Hematopoietic multipotent progenitor cell treated with erythropoietin and hydrocortisone succinate and interleukin-3 and kit ligand, for 15 days (in vitro differentiated cells): ENCODE data around the gene VPS4B.
"Not testable (repeated sequence)": the region's sequence is repeated elsewhere in the genome, so short reads cannot be mapped to it uniquely, and the experiment has no call there.

Experiments
- DNase-seq: peaks from one replicate; pipeline ENCODE4 v3.0.0-alpha.2; 2015; ENCODE audit warnings: low spot score

VPS4B gene

GRCh38 chr18:63367053-63367953 lies 55.0 kb downstream of the VPS4B start, which contains the start of gene KDSR:
Gene KDSR (minus strand): TSS chr18:63367206. CDS start chr18:63367118, 88 bp downstream.
- DNase-seq = peak; percentile 66

GRCh38 chr18:63366213-63367052 lies 55.8 kb downstream of the VPS4B start:
- no peak for DNase-seq

- DNase-seq = no peak
Observed at GRCh38 chr18:63365876-63366212, 56.4 kb downstream of the VPS4B start.

- no peak for DNase-seq
Observed at GRCh38 chr18:63363951-63364350, 58.3 kb downstream of the VPS4B start.

- not testable (repeated sequence) for DNase-seq
Observed at GRCh38 chr18:63363420-63363819, 58.9 kb downstream of the VPS4B start.

GRCh38 chr18:63356272-63356896 lies 65.9 kb downstream of the VPS4B start:
- no peak for DNase-seq

GRCh38 chr18:63350230-63350629 lies 72.0 kb downstream of the VPS4B start:
- DNase-seq = no peak

GRCh38 chr18:63348508-63349136 lies 73.7 kb downstream of the VPS4B start:
- DNase-seq = no peak

- DNase-seq = no peak
Observed at GRCh38 chr18:63346480-63347183, 75.6 kb downstream of the VPS4B start.

GRCh38 chr18:63346031-63346430 lies 76.2 kb downstream of the VPS4B start:
- DNase-seq = no peak

- no peak for DNase-seq
Observed at GRCh38 chr18:63344918-63345317, 77.4 kb downstream of the VPS4B start.

- DNase-seq = no peak
Observed at GRCh38 chr18:63344263-63344662, 78.0 kb downstream of the VPS4B start.

GRCh38 chr18:63342206-63342605 lies 80.1 kb downstream of the VPS4B start:
- peak; percentile 30 for DNase-seq

GRCh38 chr18:63339920-63340484 lies 82.3 kb downstream of the VPS4B start:
- DNase-seq = peak; percentile 39
